ENCODE measurements around the gene AKAP12.

Gene AKAP12

GRCh38 chr6:151388997-151389617, 149.3 kb downstream of the AKAP12 start:
- peak; percentile 40 for DNase-seq

GRCh38 chr6:151389618-151390275, 150.0 kb downstream of the AKAP12 start:
- peak; percentile 52 for DNase-seq

GRCh38 chr6:151390276-151390850, 150.6 kb downstream of the AKAP12 start:
- peak; percentile 98 for DNase-seq

- peak; percentile 81 for DNase-seq
These were observed 151.2 kb downstream of the AKAP12 start for GRCh38 chr6:151390851-151391470.

- DNase-seq, result peak; percentile 68
These were observed 152.0 kb downstream of the AKAP12 start, which contains the start of gene ZBTB2 for GRCh38 chr6:151391471-151392413. ZBTB2 (minus strand) TSS chr6:151391559; CDS start chr6:151373637, 17,922 bp downstream.

- DNase-seq, result no peak
These were observed 152.7 kb downstream of the AKAP12 start for GRCh38 chr6:151392427-151392826.

GRCh38 chr6:151393410-151393809, 153.6 kb downstream of the AKAP12 start:
- no peak for DNase-seq

GRCh38 chr6:151399679-151400078, 159.9 kb downstream of the AKAP12 start:
- no peak for DNase-seq

- DNase-seq, result no peak
These were observed 160.7 kb downstream of the AKAP12 start for GRCh38 chr6:151400473-151400872.

- DNase-seq, result no peak
These were observed 162.5 kb downstream of the AKAP12 start for GRCh38 chr6:151402228-151402627.

- no peak for DNase-seq
These were observed 164.1 kb downstream of the AKAP12 start for GRCh38 chr6:151403919-151404308.

Measured in stimulated activated CD4-positive, alpha-beta T cell treated with anti-CD3 and anti-CD28 coated beads, Interleukin-4, amount 100 ng/mL, for 24 hours (primary cell).